ENCODE results near the gene ITGB1. TPM values are rescaled to one million over a fixed set of nuclear protein-coding genes. Genes with fewer than 3 reads are reported as not detected.

Gene ITGB1
- total and polyA plus RNA-seq, 9 of the 15 experiments (the other 6 are each of a cell fraction or from before 2014, with no cell fraction given), result 40.2 to 194 (median 155) TPM

GRCh38 chr10:32932225-32932729 lies 25.8 kb downstream of the ITGB1 start:
- no peak overlapping the region for H2AFZ ChIP-seq (ENCODE audit: low read depth, low read length)
- no peak for DNase-seq (ENCODE audit: extremely low read depth in 1 of 4, low spot score in 3 of 4)
- H3K4me3 ChIP-seq, result no peak overlapping the region
- FAIRE-seq, result no peak
- no peaks in the 10 kb centered on the region; the same call in 1 of the 2 replicates for H3K9me3 ChIP-seq (replicated peaks; ENCODE audit: control insufficient read depth, insufficient read depth, low read depth, low read length)
- intact Hi-C loops (cut with micrococcal nuclease) (no loop called here), in situ Hi-C loops (cut with MboI) (no loop called here)
- peak; percentile 33; the same call in 1 of the 3 replicates for ATAC-seq
- no peaks in the 10 kb centered on the region for H4K20me1 ChIP-seq (replicated peaks; ENCODE audit: control insufficient read depth, insufficient read depth, low read length)
- H3K4me2 ChIP-seq (ENCODE audit: insufficient read depth, low read length), result no peak overlapping the region
- no peaks in the 10 kb centered on the region for H3K27me3 ChIP-seq (ENCODE audit: control insufficient read depth in 2 of 2, insufficient read depth in 2 of 2, low read length in 2 of 2)
- H3K36me3 ChIP-seq (ENCODE audit: control insufficient read depth, insufficient read depth, low read length), result peaks cover 86% of the 10 kb centered on the region
- H3K9ac ChIP-seq (ENCODE audit: insufficient read depth in 1 of 2, low read depth in 2 of 2, low read length in 2 of 2), result no peak overlapping the region
- H3K79me2 ChIP-seq (ENCODE audit: control insufficient read depth, insufficient read depth, low read length), result peaks cover 66% of the 10 kb centered on the region
- H3K9me1 ChIP-seq (ENCODE audit: control insufficient read depth, insufficient read depth, low read length), result no peaks in the 10 kb centered on the region
- H3K27ac ChIP-seq (ENCODE audit: extremely low read depth, low read depth, low read length), result no peak overlapping the region
- ChIA-PET CTCF (ENCODE audit: low intra/inter-chr PET ratio) (no interaction called here), POLR2A (interaction anchor here (0.5 to 1.1 kb wide), 4 partner anchors 8 to 1374 kb away, joined by 3 read pairs; no protein-coding TSS in a partner anchor)
- no peaks in the 10 kb centered on the region for H3K4me1 ChIP-seq (replicated peaks in 1 of 2; ENCODE audit: control insufficient read depth in 2 of 2, insufficient read depth in 2 of 2, low read length in 2 of 2)
- BruUV-seq (replicated peaks), result no TSS peak
- TF ChIP-seq TARDBP (IDR thresholded peaks at IDR 0.05) (no peak), TAF7 (tag; IDR thresholded peaks at IDR 0.05) (no peak), ZNF551 (CRISPR knock-in tag; IDR thresholded peaks at IDR 0.05) (no peak), CREB3L1 (IDR thresholded peaks at IDR 0.05; ENCODE audit: borderline replicate concordance, low read depth) (no peak), SFPQ (IDR thresholded peaks at IDR 0.05; ENCODE audit: low read depth, low read length) (no peak), SUPT5H (IDR thresholded peaks at IDR 0.05) (no peak), ZNF584 (CRISPR knock-in tag; IDR thresholded peaks at IDR 0.05; ENCODE audit: low read depth) (no peak), ZNF695 (CRISPR knock-in tag; IDR thresholded peaks at IDR 0.05) (no peak), ZNF707 (CRISPR knock-in tag; conservative IDR thresholded peaks at IDR 0.05) (no peak), FOXO4 (CRISPR knock-in tag; IDR thresholded peaks at IDR 0.05) (no peak), MEF2A (IDR thresholded peaks at IDR 0.05; ENCODE audit: control insufficient read depth, low read depth, low read length) (no peak), ZKSCAN3 (CRISPR knock-in tag; IDR thresholded peaks at IDR 0.05) (no peak), ZBED1 (IDR thresholded peaks at IDR 0.05) (no peak), ZFP30 (CRISPR knock-in tag; IDR thresholded peaks at IDR 0.05; ENCODE audit: borderline replicate concordance) (no peak), AFF1 (IDR thresholded peaks at IDR 0.05; ENCODE audit: low read depth in 1 of 2, partially characterized antibody in 2 of 2) (no peak)
